GM21619 (cell line): ENCODE measurements around the gene PCMT1.
"Not testable (repeated sequence)": the region's sequence is repeated elsewhere in the genome, so short reads cannot be mapped to it uniquely, and the experiment has no call there.

Experiments
- ATAC-seq: cut with Tn5 transposase; IDR thresholded peaks from one replicate; pipeline ENCODE4 v1.9.1; 2021; ENCODE audit not compliant: unreplicated experiment

The PCMT1 gene

GRCh38 chr6:149749082-149749593 lies 403 bp upstream of the PCMT1 start:
- ATAC-seq: not testable (repeated sequence)

GRCh38 chr6:149750136-149750609 lies 632 bp downstream of the PCMT1 start:
- ATAC-seq: peak; percentile 40

GRCh38 chr6:149751239-149751638 lies 1.7 kb downstream of the PCMT1 start:
- no peak for ATAC-seq

- ATAC-seq: not testable (repeated sequence)
Measured at GRCh38 chr6:149751920-149752319, 2.4 kb downstream of the PCMT1 start.

- ATAC-seq: no peak
Measured at GRCh38 chr6:149752600-149753373, 3.2 kb downstream of the PCMT1 start.

- ATAC-seq: not testable (repeated sequence)
Measured at GRCh38 chr6:149753374-149753637, 3.8 kb downstream of the PCMT1 start.

- ATAC-seq: no peak
Measured at GRCh38 chr6:149754548-149754947, 5.0 kb downstream of the PCMT1 start.

- peak; percentile 67 for ATAC-seq
Measured at GRCh38 chr6:149755300-149756260, 6.0 kb downstream of the PCMT1 start.

- ATAC-seq: no peak
Measured at GRCh38 chr6:149756261-149756636, 6.7 kb downstream of the PCMT1 start.

GRCh38 chr6:149761438-149761837 lies 11.9 kb downstream of the PCMT1 start:
- ATAC-seq: peak; percentile 97

- no peak for ATAC-seq
Measured at GRCh38 chr6:149763866-149764265, 14.3 kb downstream of the PCMT1 start.

GRCh38 chr6:149766156-149766769 lies 16.7 kb downstream of the PCMT1 start:
- no peak for ATAC-seq

GRCh38 chr6:149769676-149770075 lies 20.1 kb downstream of the PCMT1 start:
- no peak for ATAC-seq

GRCh38 chr6:149771185-149771584 lies 21.6 kb downstream of the PCMT1 start:
- no peak for ATAC-seq

GRCh38 chr6:149771925-149772324 lies 22.4 kb downstream of the PCMT1 start:
- no peak for ATAC-seq

GRCh38 chr6:149777624-149778023 lies 28.1 kb downstream of the PCMT1 start:
- ATAC-seq: no peak

GRCh38 chr6:149779644-149779963 lies 30.1 kb downstream of the PCMT1 start:
- ATAC-seq: no peak

- no peak for ATAC-seq
Measured at GRCh38 chr6:149781715-149782114, 32.2 kb downstream of the PCMT1 start.

- no peak for ATAC-seq
Measured at GRCh38 chr6:149782337-149782736, 32.8 kb downstream of the PCMT1 start.

- no peak for ATAC-seq
Measured at GRCh38 chr6:149783551-149783950, 34.0 kb downstream of the PCMT1 start.

- ATAC-seq: no peak
Measured at GRCh38 chr6:149806127-149806526, 56.6 kb downstream of the PCMT1 start.

GRCh38 chr6:149809798-149810197 lies 60.3 kb downstream of the PCMT1 start:
- no peak for ATAC-seq
